Frontal cortex (tissue), 4 donors: ENCODE measurements around the gene SSTR3. TPM values are rescaled to one million over a fixed set of nuclear protein-coding genes. Genes with fewer than 3 reads are reported as not detected.
"Not testable (repeated sequence)": the region's sequence is repeated elsewhere in the genome, so short reads cannot be mapped to it uniquely, and the experiment has no call there.

Source experiments
- DNase-seq, 2 donors: peaks; one replicate each; pipeline ENCODE4 v3.0.0; 2012; ENCODE audit warnings: low spot score in 2 of 2
- FAIRE-seq: peaks from 2 replicates; lab custom pipeline; 2012; peaks lifted over from hg19 to GRCh38; lab: Jason Lieb, UNC
- total RNA-seq: library from RNA; depleted of rRNA; stranded (reverse); fragments of >200 nt; gene quantifications from one replicate; pipeline ENCODE4 v1.2.3, GENCODE V29; 2014
- donor health status: control.
- donor health status: control.
- donor health status: control.

Gene SSTR3
- total RNA-seq, 1 donor from 2014 or later = 0.41 TPM

- FAIRE-seq = no peak
- no peak for DNase-seq
Measured at GRCh38 chr22:37243402-37244113, 31.3 kb upstream of the SSTR3 start.

GRCh38 chr22:37242395-37242918, 30.2 kb upstream of the SSTR3 start:
- FAIRE-seq = no peak
- DNase-seq = peak in 1 of 2 donors; percentile 30

- FAIRE-seq = no peak
- DNase-seq = no peak
Measured at GRCh38 chr22:37241351-37242142, 29.3 kb upstream of the SSTR3 start.

- FAIRE-seq (no peak), DNase-seq (no peak)
Measured at GRCh38 chr22:37240941-37241320, 28.7 kb upstream of the SSTR3 start.

GRCh38 chr22:37240240-37240940, 28.1 kb upstream of the SSTR3 start:
- FAIRE-seq (no peak), DNase-seq (no peak)

- FAIRE-seq (no peak), DNase-seq (no peak)
Measured at GRCh38 chr22:37239336-37240239, 27.3 kb upstream of the SSTR3 start.

- FAIRE-seq (no peak), DNase-seq (no peak)
Measured at GRCh38 chr22:37237371-37238268, 25.3 kb upstream of the SSTR3 start.

GRCh38 chr22:37235897-37236607, 23.8 kb upstream of the SSTR3 start:
- no peak for FAIRE-seq
- no peak for DNase-seq

- DNase-seq = no peak
Measured at GRCh38 chr22:37234736-37235711, 22.7 kb upstream of the SSTR3 start.

GRCh38 chr22:37233751-37234631, 21.7 kb upstream of the SSTR3 start:
- no peak for DNase-seq
- no peak for FAIRE-seq

More at GRCh38 chr22:37234736-37235711, 22.7 kb upstream of the SSTR3 start:
- no peak for FAIRE-seq

GRCh38 chr22:37233371-37233750, 21.1 kb upstream of the SSTR3 start:
- FAIRE-seq, DNase-seq: not testable (repeated sequence)

- no peak for FAIRE-seq
- no peak for DNase-seq
Measured at GRCh38 chr22:37232140-37232998, 20.1 kb upstream of the SSTR3 start.

GRCh38 chr22:37231406-37232139, 19.3 kb upstream of the SSTR3 start:
- FAIRE-seq (no peak), DNase-seq (no peak)
